HG03457 (cell line): ENCODE data around the gene ERC1.
"Not testable (repeated sequence)": the region's sequence is repeated elsewhere in the genome, so short reads cannot be mapped to it uniquely, and the experiment has no call there.

Source experiments
- ATAC-seq: cut with Tn5 transposase; IDR thresholded peaks from one replicate; pipeline ENCODE4 v1.9.1; 2021; ENCODE audit warnings: moderate number of reproducible peaks; ENCODE audit not compliant: unreplicated experiment

Gene ERC1

DNA sequence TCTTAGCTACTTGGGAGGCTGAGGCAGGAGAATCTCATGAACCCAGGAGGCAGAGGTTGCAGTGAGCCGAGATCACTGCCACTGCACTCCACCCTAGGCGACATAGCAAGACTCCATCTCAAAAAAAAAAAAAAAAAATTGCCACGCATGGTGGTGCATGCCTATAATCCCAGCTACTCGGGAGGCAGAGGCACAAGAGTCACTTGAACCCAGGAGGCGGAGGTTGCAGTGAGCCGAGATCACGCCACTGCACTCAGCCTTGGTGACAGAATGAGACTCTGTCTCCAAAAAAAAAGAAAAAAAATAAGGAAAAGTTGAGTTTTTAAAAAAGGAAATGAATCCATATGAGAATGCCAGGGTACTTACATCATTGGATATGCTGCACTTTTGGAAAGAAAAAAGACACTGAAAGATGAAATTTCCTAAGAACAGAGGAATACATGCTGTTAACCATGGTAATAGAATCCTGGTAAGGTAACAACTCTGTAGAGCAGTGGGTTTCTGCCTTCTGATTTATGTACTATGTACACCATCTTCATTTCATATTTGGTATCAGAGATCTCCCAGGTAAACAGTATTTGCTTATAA lies 222.7 kb downstream of the ERC1 start:
- no peak for ATAC-seq

- ATAC-seq: no peak
Measured at GRCh38 chr12:1216560-1216959, 225.5 kb downstream of the ERC1 start.

- no peak for ATAC-seq
Measured at GRCh38 chr12:1217191-1217949, 226.3 kb downstream of the ERC1 start.

DNA sequence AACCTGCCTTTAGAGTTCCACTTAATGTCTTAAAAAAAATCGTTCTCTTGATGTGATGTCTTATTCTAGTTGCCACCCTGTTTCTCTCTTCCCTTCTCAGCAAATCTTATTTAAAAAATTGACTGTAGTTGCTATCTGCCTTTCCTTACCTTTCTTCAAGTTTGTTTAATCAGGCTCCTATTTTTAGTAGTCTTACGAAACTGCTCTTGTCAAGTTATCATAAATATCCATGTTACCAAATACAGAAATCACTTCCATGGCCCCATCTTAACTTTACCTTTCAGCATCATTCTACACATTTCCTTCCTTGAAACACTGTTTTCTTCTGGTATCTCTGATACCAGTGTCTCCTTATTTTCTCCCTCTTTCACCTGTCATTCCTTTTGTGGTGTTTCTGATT lies 227.3 kb downstream of the ERC1 start:
- ATAC-seq: no peak

GRCh38 chr12:1220127-1221092 lies 229.4 kb downstream of the ERC1 start:
- no peak for ATAC-seq

GRCh38 chr12:1222858-1223639 lies 232.0 kb downstream of the ERC1 start:
- no peak for ATAC-seq

GRCh38 chr12:1226951-1227350 lies 235.9 kb downstream of the ERC1 start:
- ATAC-seq: no peak

GRCh38 chr12:1234073-1234472 lies 243.1 kb downstream of the ERC1 start:
- no peak for ATAC-seq

DNA sequence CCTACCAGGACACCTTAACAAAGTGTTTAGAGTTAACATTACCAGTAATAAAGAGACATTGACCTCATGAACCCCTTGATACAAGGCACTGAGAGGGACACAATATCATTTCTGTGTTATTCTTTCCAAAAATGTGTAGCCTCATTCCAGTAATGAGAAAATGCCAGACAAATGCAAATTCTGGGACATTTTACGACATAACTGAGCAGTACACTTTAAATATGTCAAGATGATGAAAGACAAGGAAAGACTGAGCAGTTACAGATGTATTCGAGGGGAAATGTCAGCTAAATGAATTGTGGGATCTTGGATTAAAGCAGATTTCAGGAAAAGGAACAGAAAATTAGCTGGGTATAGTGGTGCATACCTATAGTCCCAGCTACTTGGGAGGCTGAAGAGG lies 255.6 kb downstream of the ERC1 start:
- no peak for ATAC-seq

- no peak for ATAC-seq
Measured at GRCh38 chr12:1250641-1251040, 259.6 kb downstream of the ERC1 start.

DNA sequence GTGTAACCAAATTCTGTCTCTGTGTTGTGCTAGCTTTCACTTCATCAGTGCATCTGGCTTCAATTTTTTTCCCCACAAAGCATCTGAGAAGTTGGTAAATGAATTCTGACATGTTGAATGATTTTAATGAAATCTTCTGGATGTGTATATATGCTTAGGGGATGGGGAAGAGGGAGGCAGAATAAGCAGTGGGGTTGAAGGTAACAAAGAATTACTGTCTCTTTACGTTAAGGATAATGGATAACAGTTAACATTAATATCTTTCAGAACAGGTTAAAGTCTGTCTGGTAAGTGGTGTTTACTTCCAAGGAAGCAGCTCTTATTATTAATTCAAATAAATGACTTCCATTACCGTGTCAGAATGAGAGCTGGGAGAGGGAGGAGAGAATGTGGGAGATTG lies 261.7 kb downstream of the ERC1 start:
- no peak for ATAC-seq

DNA sequence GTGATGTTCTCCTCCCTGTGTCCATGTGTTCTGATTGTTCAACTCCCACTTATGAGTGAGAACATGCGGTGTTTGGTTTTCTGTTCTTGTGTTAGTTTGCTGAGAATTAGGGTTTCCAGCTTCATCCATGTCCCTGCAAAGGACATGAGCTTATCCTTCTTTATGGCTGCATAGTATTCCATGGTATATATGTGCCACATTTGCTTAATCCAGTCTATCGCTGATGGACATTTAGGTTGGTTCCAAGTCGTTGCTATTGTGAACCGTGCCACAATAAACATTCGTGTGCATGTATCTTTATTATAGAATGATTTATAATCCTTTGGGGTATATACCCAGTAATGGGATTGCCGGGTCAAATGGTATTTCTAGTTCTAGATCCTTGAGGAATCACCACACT lies 264.1 kb downstream of the ERC1 start:
- ATAC-seq: not testable (repeated sequence)

DNA sequence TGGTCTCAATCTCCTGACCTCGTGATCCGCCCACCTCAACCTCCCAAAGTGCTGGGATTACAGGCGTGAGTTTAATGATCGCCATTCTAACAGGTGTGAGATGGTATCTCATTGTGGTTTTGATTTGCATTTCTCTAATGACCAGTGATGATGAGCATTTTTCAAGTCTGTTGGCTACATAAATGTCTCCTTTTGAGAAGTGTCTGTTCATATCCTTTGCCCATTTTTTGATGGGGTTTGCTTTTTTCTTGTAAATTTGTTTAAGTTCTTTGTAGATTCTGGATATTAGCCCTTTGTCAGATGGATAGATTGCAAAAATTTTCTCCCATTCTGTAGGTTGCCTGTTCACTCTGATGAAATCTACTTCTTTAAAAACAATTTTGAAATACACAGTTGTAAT lies 264.8 kb downstream of the ERC1 start:
- ATAC-seq: not testable (repeated sequence)

- ATAC-seq: no peak
Measured at GRCh38 chr12:1256285-1256684, 265.3 kb downstream of the ERC1 start.

GRCh38 chr12:1256991-1257390 lies 266.0 kb downstream of the ERC1 start:
- ATAC-seq: no peak

GRCh38 chr12:1262011-1262410 lies 271.0 kb downstream of the ERC1 start:
- ATAC-seq: no peak

- ATAC-seq: no peak
Measured at GRCh38 chr12:1267243-1267642, 276.2 kb downstream of the ERC1 start.

DNA sequence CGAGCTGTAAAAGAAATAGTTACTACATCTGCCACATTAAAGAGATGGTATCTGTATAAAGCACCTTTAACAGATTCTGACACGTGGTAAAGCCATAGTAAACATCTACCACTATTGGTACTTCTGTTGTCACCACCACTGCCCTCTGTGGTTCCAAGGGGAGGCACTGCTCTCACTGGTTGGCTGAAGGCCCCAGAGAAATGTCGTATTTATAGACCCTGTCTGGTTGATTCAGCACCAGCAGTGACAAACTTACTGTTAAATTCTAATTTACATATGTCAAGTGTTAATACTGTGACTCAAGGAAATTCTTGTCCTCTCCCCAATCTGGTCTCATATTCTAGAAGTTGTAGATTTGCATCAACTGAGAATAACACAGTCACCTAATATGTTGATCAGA lies 281.1 kb downstream of the ERC1 start:
- no peak for ATAC-seq

- no peak for ATAC-seq
Measured at GRCh38 chr12:1273051-1273450, 282.0 kb downstream of the ERC1 start.

GRCh38 chr12:1277905-1278304 lies 286.9 kb downstream of the ERC1 start:
- no peak for ATAC-seq

- no peak for ATAC-seq
Measured at GRCh38 chr12:1279050-1279449, 288.0 kb downstream of the ERC1 start.
